Memory B cell (primary cell): ENCODE measurements around the gene SIGLEC11.
"Not testable (repeated sequence)": the region's sequence is repeated elsewhere in the genome, so short reads cannot be mapped to it uniquely, and the experiment has no call there.

Source experiments
- ATAC-seq: fragments of 150-1000 bp; cut with Tn5 transposase; 2 replicates; pipeline ENCODE4 v1.10.0; 2021; ENCODE audit warnings: low read depth, mild to moderate bottlenecking, moderate library complexity
- DNase-seq, 2 donors: peaks; one replicate each; pipeline ENCODE4 v3.0.0; 2022; ENCODE audit warnings: low spot score in 2 of 2
- H3K27ac Mint-ChIP-seq: one replicate; pipeline ENCODE4 v1.8.0; 2022; ENCODE audit warnings: mild to moderate bottlenecking, moderate library complexity, mixed read lengths
- H3K27me3 Mint-ChIP-seq: one replicate; pipeline ENCODE4 v1.8.0; 2022; ENCODE audit warnings: mixed read lengths
- H3K36me3 Mint-ChIP-seq: one replicate; pipeline ENCODE4 v1.8.0; 2022; ENCODE audit warnings: mild to moderate bottlenecking, mixed read lengths
- H3K4me1 Mint-ChIP-seq: one replicate; pipeline ENCODE4 v1.8.0; 2022; ENCODE audit warnings: mixed read lengths
- H3K4me3 Mint-ChIP-seq: one replicate; pipeline ENCODE4 v1.8.0; 2022; ENCODE audit warnings: mild to moderate bottlenecking, moderate library complexity, mixed read lengths
- H3K9me3 Mint-ChIP-seq: one replicate; pipeline ENCODE4 v1.8.0; 2022; ENCODE audit warnings: mixed read lengths

Gene SIGLEC11

DNA sequence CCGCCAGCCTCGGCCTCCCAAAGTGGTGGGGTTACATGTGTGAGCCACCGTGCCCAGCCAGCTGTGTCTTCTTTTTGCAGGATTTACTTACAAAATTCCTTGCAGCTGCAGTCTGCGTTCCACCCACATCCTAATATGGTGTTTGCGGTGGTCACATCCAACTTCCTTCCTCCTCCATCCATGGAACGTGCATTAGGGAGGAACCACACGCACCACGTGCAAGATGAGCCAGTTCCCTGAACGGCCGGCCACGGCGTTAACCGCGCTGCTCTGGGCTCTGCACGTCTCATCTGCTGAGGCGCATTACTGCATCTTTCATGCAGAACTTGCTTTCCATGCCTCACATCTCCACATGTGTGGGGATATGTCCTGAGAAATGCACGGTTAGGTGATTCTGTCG, 13.0 kb upstream of the SIGLEC11 start:
- Mint-ChIP-seq H3K4me1 (peaks cover 3% of the 10 kb centered on the region), H3K4me3 (no peak overlapping the region), H3K27ac (no peak overlapping the region), H3K9me3 (no peaks in the 10 kb centered on the region), H3K36me3 (peaks cover 23% of the 10 kb centered on the region), H3K27me3 (no peaks in the 10 kb centered on the region)
- no peak for ATAC-seq
- no peak for DNase-seq

DNA sequence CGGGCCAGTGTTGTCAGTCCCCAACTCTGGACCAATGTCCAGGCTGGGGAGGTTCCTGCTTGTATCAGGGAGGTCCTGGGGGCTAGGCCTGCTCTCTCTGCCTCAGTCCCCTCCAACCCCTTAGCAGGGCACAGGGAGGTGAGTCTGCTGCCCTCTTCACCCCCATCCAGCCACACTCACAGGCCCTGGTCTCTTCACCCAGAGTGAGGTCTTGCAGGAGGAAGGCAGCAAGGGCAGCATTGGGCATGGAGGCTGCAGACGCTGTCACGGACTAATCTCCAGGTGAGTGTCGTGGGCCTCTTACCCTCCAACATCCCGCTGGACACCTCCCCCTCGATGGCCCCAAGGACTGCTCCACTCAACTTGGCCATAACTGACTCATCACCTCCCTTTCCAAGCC, 11.9 kb upstream of the SIGLEC11 start:
- no peak overlapping the region for H3K4me3 Mint-ChIP-seq
- DNase-seq (no peak), ATAC-seq (no peak)
- H3K36me3 Mint-ChIP-seq: peaks cover 19% of the 10 kb centered on the region
- peaks cover 3% of the 10 kb centered on the region for H3K27me3 Mint-ChIP-seq
- H3K4me1 Mint-ChIP-seq: peaks cover 3% of the 10 kb centered on the region
- no peaks in the 10 kb centered on the region for H3K9me3 Mint-ChIP-seq
- no peak overlapping the region for H3K27ac Mint-ChIP-seq

DNA sequence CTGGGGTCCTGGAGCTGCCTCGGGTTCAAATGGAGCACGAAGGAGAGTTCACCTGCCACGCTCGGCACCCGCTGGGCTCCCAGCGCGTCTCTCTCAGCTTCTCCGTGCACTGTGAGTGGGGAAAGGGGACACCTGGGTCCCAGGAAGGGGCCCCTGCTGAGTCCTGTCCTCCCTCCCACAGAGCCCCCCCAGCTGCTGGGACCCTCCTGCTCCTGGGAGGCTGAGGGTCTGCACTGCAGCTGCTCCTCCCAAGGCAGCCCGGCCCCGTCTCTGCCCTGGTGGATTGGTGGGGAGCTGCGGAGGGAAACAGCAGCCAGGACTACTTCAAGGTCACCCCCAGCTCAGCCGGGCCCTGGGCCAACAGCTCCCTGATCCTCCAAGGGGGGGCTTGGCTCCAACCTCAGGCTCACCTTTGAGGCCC, 11.0 kb upstream of the SIGLEC11 start:
- no peak for DNase-seq
- Mint-ChIP-seq H3K27me3 (peaks cover 3% of the 10 kb centered on the region), H3K36me3 (peaks cover 14% of the 10 kb centered on the region), H3K9me3 (no peaks in the 10 kb centered on the region), H3K27ac (no peak overlapping the region), H3K4me1 (peaks cover 4% of the 10 kb centered on the region), H3K4me3 (no peak overlapping the region)
- no peak for ATAC-seq

DNA sequence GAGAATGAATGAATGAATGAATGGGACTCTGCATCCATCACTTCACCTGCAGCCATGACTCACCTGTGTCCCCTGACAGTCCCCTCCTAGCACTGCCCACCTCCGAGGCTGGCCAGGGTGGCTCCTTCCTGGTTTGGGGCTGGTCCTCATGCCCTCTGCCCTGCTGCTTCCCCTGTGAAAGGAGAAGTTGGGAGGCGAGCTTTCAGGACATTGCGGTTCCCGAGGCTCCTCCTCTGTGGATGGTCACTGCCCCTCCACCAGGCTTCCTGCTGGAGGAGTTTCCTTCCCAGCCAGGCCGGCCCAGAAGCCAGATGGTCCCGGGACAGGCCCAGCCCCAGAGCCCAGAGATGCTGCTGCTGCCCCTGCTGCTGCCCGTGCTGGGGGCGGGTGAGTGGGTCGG, 8.4 kb upstream of the SIGLEC11 start:
- not testable (repeated sequence) for ATAC-seq, H3K4me3 Mint-ChIP-seq, H3K27me3 Mint-ChIP-seq, DNase-seq, H3K4me1 Mint-ChIP-seq, H3K9me3 Mint-ChIP-seq, H3K36me3 Mint-ChIP-seq, H3K27ac Mint-ChIP-seq

DNA sequence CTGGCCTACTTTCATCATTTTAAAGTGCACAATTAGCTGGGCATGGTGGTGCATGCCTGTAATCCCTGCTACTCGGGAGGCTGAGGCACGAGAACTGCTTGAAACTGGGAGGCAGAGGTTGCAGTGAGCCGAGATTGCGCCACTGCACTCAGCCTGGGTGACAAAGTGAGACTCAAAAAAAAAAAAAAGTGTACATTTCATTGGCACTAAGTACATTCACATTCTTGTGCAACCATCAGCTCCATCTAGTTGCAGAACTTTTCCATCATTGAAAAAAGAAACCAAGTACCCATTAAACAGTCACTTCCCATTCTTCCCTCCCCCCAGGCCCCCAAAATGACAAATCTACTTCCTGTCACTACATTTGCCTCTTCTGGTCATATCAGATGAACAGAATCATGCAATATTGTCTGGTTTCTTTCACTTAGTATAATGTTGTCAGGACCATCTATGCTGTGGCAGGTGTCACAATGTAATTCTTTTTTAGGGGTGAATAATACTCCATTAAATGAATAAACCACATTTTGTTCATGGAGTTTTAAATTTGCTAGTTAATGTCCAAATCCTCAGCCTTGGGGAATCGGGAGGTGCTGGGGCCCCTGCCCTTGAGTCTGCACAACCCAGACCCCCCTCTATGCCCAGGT, 7.4 kb upstream of the SIGLEC11 start:
- no peak for ATAC-seq
- Mint-ChIP-seq H3K4me1 (peaks cover 9% of the 10 kb centered on the region), H3K36me3 (no peaks in the 10 kb centered on the region), H3K4me3 (no peak overlapping the region), H3K9me3 (peaks cover under 1% of the 10 kb centered on the region), H3K27me3 (peaks cover 5% of the 10 kb centered on the region), H3K27ac (no peak overlapping the region)
- no peak for DNase-seq

DNA sequence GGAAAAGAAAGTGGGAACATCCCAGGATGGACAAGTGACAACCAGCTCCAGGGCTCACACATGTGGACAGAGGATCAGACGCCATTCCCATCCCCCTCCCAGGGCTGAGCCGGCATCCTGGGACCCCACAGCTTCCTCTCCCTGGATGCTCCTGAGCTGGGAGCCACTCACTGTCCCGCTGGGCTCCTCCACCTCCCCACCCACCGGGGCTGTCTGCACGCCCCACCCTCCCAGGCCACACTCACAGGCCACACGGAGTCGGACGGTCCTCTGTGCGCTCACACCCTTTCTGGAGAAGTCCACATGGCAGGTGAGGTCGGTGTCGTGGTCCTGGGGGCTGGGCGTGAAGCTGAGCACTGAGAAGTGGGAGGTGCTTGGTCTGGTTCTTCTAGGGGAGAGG, 1.1 kb downstream of the SIGLEC11 start:
- not testable (repeated sequence) for ATAC-seq, H3K9me3 Mint-ChIP-seq, H3K4me3 Mint-ChIP-seq, H3K27ac Mint-ChIP-seq, DNase-seq, H3K4me1 Mint-ChIP-seq, H3K36me3 Mint-ChIP-seq, H3K27me3 Mint-ChIP-seq

DNA sequence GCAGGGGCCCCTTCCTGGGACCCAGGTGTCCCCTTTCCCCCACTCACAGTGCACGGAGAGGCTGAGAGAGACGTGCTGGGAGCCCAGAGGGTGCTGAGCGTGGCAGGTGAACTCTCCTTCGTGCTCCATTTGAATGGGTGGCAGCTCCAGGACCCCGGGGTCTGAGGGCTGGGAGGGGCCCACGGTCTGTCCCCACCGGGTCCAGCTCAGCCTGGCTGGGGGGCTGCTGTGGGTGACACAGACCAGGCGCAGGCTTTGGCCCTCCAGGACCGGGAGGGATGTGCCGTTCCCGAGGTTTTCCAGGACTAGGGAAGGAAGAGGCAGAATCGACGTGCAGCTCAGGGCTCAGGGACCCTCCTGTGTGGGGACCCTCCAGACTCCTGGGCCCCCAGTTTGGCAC, 2.4 kb downstream of the SIGLEC11 start:
- H3K27me3 Mint-ChIP-seq, ATAC-seq, H3K27ac Mint-ChIP-seq, H3K4me3 Mint-ChIP-seq, H3K9me3 Mint-ChIP-seq, H3K4me1 Mint-ChIP-seq, H3K36me3 Mint-ChIP-seq, DNase-seq: not testable (repeated sequence)

DNA sequence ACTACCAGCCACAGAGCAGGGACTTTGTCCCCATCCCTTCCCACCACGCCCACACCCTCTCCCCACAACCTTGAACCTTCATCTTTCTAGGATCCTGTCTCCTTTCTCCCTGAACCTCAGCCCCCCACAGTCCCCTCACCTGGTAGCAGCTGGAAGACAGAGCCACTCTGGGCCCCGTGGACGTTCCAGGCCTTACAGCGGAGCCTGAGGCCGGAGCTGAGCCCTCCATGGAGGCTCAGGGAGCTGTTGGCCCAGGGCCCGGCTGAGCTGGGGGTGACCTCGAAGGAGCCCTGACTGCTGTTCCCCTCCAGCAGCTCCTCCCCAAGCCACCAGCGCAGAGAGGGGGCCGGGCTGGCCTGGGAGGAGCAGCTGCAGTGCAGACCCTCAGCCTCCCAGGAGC, 2.8 kb downstream of the SIGLEC11 start:
- H3K4me3 Mint-ChIP-seq: not testable (repeated sequence)

DNA sequence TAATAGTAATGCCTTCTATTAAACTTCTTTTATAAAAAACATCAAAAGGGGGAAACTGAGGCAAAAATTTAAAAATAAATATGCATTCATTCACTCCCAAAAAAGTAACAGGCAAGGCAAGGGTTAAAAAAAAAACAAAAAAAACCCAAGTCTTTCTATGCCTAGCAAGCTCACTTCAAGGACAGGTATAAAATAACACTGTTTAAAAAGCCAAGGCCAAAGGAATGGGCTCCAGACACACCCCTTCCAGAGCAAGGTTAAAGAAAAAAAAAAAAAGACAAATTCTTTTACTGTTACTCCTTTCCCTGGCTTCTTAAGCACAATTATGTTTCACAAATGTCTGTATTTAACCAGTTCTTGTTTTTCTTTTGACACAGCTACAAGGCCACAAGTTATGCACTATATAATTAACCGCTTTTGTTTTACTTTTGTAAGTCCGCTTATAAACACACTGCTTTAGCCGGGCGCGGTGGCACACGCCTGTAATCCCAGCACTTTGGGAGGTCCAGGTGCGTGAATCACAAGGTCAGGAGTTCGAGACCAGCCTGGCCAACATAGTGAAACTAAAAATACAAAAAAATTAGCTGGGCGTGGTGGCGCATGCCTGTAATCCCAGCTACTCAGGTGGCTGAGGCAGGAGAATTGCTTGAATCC, 3.6 kb downstream of the SIGLEC11 start:
- DNase-seq: no peak
- no peak overlapping the region for H3K27ac Mint-ChIP-seq
- H3K9me3 Mint-ChIP-seq: no peaks in the 10 kb centered on the region

More for the DNA sequence above, 2.8 kb downstream of the SIGLEC11 start:
- H3K27me3 Mint-ChIP-seq, H3K36me3 Mint-ChIP-seq, H3K9me3 Mint-ChIP-seq, H3K4me1 Mint-ChIP-seq, ATAC-seq, DNase-seq, H3K27ac Mint-ChIP-seq: not testable (repeated sequence)

DNA sequence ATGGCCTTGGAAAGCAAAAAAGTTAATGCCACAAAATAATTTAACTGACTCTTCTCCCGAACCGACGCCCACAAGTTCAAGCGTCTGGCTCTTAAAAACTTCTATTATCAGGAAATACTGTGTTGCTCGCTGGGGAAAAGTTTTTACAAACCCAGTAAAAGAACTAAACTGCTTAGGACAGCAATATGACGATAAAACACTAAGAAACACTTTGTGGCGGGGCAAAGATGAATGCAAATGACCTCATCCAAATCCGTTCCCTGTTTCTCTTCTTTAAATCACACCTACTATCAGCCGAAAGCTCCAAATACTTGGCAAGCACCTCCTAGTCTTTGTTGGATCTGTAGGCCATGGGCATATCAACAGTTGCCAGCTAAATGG, 4.9 kb downstream of the SIGLEC11 start:
- DNase-seq (no peak), ATAC-seq (no peak)
- H3K4me1 Mint-ChIP-seq: peaks cover 14% of the 10 kb centered on the region
- no peak overlapping the region for H3K4me3 Mint-ChIP-seq
- no peaks in the 10 kb centered on the region for H3K9me3 Mint-ChIP-seq
- H3K36me3 Mint-ChIP-seq: no peaks in the 10 kb centered on the region
- no peak overlapping the region for H3K27ac Mint-ChIP-seq
- H3K27me3 Mint-ChIP-seq: peaks cover 14% of the 10 kb centered on the region

More for the DNA sequence above, 3.6 kb downstream of the SIGLEC11 start:
- Mint-ChIP-seq H3K4me3 (no peak overlapping the region), H3K4me1 (peaks cover 9% of the 10 kb centered on the region), H3K27me3 (peaks cover 9% of the 10 kb centered on the region), H3K36me3 (no peaks in the 10 kb centered on the region)
- ATAC-seq: no peak

DNA sequence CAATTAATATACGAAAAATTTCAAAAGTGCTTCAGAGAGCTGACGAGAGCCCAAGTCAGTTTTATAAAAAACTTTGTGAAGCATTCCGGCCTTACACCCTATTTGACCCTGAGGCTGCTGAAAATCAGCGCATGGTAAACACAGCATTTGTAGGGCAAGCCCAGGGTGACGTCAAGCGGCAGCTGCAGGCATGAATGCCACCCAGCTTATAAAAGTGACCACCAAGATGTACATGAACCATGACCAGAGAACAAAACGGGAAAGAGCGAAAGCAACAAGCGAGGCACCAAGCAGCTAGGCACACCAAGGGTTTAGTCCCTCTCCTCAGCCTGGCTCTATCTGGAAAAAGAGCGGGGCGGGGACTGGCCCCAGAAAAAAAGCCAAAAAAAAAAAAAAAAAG, 6.0 kb downstream of the SIGLEC11 start:
- no peak overlapping the region for H3K4me3 Mint-ChIP-seq
- peaks cover 15% of the 10 kb centered on the region for H3K27me3 Mint-ChIP-seq
- H3K4me1 Mint-ChIP-seq: peaks cover 15% of the 10 kb centered on the region
- DNase-seq: no peak
- no peaks in the 10 kb centered on the region for H3K9me3 Mint-ChIP-seq
- no peaks in the 10 kb centered on the region for H3K36me3 Mint-ChIP-seq
- no peak overlapping the region for H3K27ac Mint-ChIP-seq
- no peak for ATAC-seq

DNA sequence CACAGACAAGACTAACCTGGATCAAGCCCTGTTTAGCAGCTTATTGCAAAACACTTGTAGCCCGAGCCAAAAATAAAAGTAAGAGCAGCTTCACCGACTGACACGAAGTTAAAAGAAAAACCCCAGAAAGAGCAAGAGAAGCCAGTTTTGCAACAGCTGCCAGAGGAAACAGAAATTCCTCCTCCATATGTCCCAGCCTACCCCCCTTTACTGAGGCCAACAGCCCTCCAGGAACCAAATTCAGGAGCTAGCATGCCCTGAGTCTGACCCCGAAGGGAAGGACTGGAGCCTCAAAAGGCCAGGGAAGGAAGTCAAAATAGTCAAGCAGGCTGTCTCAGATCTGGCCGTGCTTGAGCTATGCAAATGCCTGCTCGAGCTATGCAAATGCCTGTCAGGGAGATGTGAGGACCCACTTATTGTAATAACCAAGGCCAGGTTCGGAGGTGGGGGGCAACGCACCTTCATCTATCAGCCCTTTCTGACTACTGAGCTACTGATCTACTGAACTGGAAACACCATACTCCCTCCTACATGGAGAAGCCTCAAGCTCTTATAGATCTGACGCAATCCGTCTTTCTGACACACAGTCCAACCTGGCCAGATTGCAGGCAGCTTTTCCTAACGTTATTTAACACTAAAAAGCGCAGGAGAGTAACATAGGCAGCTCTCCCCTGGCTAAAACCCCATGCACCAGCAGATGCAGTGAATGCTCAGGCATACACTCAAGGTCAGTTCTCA, 6.7 kb downstream of the SIGLEC11 start:
- H3K9me3 Mint-ChIP-seq: no peaks in the 10 kb centered on the region

DNA sequence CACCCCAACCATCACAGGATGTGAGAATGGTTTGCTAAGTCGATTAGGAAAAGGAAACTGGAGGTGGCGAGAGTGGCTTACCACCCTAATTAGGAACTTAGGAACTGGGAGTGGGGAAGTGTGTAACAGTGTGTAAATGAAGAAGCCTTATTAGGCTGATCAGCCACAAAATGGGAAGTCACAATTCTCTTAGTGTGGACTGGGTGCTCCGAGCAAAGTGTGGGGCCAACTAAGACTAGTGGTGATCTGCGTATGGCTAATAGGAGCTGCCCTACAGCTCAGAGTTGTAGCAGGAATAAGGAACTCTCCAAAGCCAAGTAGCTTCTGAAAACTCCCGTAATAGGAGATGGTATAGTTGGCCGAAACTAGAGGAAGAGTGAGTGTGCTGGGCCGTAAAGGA, 7.6 kb downstream of the SIGLEC11 start:
- H3K27ac Mint-ChIP-seq: no peak overlapping the region
- DNase-seq (no peak), ATAC-seq (no peak)
- H3K4me1 Mint-ChIP-seq: peaks cover 15% of the 10 kb centered on the region
- H3K36me3 Mint-ChIP-seq: no peaks in the 10 kb centered on the region
- H3K9me3 Mint-ChIP-seq: no peaks in the 10 kb centered on the region
- no peak overlapping the region for H3K4me3 Mint-ChIP-seq
- peaks cover 15% of the 10 kb centered on the region for H3K27me3 Mint-ChIP-seq

More for the DNA sequence above, 6.7 kb downstream of the SIGLEC11 start:
- Mint-ChIP-seq H3K4me3 (no peak overlapping the region), H3K36me3 (no peaks in the 10 kb centered on the region), H3K27me3 (peaks cover 15% of the 10 kb centered on the region), H3K27ac (no peak overlapping the region), H3K4me1 (peaks cover 15% of the 10 kb centered on the region)
- no peak for DNase-seq
- no peak for ATAC-seq

DNA sequence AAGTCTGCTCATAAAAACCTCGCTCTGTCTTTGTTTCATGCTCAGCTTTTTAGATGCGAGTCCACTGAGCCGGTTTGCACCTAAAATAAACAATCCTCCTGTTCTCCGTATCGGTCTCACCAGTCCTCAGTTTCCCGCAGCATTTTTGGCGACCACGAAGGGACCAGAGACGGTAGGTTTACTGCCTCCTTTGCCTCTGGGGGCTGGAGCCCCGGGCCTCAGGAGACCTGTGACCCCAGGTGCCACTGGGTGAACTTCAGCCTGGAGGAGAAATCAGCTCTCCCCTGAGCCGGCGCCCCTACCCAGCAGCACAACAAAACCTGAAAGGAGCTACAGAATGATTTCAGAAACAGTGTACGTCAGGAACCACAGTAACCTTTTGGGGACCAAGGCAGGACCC, 8.1 kb downstream of the SIGLEC11 start:
- Mint-ChIP-seq H3K36me3 (no peaks in the 10 kb centered on the region), H3K4me1 (peaks cover 15% of the 10 kb centered on the region), H3K4me3 (no peak overlapping the region), H3K27ac (no peak overlapping the region), H3K27me3 (peaks cover 14% of the 10 kb centered on the region), H3K9me3 (no peaks in the 10 kb centered on the region)
- DNase-seq: no peak
- ATAC-seq: no peak
